ENCODE data around the gene PROZ.
A peak's percentile ranks its signal among the peaks of the same experiment; 100 is the strongest.

Gene PROZ

GRCh38 chr13:113142876-113143275 lies 15.6 kb upstream of the PROZ start:
- no peak for DNase-seq

DNA sequence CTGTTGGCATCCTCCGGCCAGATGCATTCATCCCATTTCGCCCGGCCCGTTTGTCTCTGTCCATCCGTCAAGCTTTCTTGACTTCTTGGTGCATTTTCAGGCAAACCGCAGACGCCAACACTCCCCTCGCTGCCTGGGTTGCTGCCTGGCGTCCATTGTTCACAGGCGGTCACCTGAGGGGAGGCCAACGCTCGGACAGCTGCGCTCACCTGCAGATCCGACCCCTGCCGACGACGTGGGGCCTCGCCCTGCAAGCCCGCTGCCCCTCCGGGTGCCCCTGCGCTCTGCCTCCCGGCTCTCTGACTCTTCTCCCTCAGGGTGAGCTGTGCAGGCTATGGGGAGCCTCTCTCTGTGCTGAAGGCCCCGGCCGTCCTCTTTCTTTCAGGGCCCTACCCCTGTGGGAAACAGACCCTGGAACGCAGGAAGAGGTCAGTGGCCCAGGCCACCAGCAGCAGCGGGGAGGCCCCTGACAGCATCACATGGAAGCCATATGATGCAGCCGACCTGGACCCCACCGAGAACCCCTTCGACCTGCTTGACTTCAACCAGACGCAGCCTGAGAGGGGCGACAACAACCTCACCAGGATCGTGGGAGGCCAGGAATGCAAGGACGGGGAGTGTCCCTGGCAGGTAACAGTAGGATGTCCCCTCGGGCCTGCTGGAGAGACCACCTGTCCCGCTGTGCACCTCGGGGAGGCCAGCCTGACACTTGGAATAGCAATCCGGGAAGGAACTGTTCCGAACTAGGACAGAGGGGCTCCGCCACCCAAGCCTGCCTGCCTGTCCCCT lies 14.8 kb upstream of the PROZ start:
- no peak for DNase-seq

- no peak for DNase-seq
Observed at GRCh38 chr13:113144255-113144629, 14.2 kb upstream of the PROZ start.

GRCh38 chr13:113145496-113145895 lies 13.0 kb upstream of the PROZ start:
- no peak for DNase-seq

- no peak for DNase-seq
Observed at GRCh38 chr13:113145911-113146598, 12.4 kb upstream of the PROZ start.

DNA sequence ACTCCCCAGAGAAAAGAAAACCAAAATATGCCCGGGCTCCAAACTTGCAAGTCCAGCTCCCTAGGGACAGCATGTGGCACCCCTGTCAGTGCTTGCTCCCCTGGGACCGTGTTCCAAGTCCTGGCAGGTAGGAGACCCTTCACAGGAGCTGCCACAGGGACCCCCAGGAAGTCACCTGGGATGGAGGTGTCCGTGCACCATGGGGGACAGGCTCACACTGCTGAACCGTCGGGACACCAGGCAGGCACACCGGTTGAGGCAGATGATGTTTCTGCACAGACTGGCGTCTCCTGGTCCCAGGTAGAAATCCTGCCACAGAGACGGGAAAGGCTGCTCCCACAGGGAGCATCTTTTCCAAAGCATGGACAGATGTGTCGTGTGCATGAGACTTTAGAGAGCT lies 11.7 kb upstream of the PROZ start:
- DNase-seq = no peak

DNA sequence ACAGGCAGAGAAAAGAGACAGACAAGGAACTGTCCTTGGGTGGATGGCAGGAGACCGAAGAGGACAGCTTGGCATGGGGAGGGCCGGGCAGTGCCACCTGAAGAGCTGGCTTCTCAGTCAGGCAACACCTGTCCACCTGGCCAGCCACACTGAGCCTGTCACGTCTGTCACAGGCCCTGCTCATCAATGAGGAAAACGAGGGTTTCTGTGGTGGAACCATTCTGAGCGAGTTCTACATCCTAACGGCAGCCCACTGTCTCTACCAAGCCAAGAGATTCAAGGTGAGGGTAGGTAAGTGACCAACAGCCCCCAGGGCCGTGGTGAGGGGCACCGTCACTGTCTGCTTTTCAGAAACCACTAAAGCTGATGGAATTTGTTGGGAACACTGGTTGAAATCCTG lies 11.2 kb upstream of the PROZ start:
- DNase-seq = no peak

DNA sequence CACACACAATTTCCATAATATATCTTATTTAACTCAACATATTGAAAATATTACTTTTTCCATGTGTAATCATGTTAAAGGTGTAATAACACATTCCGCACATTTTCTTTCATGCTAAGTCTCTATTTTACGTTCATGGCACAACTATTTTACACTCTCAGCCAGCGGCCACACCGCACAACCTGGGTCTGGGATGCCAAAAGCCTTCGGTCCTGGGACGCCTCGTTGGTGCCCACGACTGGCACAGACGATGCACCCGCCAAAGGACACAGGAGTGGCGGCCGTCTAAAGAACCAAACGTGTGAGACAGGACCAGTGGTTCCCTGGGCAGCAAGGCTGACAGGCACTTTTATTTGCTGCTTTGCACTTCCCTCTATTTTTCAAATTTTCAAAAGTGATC lies 10.0 kb upstream of the PROZ start:
- no peak for DNase-seq

DNA sequence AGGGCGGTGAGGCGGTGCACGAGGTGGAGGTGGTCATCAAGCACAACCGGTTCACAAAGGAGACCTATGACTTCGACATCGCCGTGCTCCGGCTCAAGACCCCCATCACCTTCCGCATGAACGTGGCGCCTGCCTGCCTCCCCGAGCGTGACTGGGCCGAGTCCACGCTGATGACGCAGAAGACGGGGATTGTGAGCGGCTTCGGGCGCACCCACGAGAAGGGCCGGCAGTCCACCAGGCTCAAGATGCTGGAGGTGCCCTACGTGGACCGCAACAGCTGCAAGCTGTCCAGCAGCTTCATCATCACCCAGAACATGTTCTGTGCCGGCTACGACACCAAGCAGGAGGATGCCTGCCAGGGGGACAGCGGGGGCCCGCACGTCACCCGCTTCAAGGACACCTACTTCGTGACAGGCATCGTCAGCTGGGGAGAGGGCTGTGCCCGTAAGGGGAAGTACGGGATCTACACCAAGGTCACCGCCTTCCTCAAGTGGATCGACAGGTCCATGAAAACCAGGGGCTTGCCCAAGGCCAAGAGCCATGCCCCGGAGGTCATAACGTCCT lies 9.4 kb upstream of the PROZ start:
- DNase-seq = no peak

DNA sequence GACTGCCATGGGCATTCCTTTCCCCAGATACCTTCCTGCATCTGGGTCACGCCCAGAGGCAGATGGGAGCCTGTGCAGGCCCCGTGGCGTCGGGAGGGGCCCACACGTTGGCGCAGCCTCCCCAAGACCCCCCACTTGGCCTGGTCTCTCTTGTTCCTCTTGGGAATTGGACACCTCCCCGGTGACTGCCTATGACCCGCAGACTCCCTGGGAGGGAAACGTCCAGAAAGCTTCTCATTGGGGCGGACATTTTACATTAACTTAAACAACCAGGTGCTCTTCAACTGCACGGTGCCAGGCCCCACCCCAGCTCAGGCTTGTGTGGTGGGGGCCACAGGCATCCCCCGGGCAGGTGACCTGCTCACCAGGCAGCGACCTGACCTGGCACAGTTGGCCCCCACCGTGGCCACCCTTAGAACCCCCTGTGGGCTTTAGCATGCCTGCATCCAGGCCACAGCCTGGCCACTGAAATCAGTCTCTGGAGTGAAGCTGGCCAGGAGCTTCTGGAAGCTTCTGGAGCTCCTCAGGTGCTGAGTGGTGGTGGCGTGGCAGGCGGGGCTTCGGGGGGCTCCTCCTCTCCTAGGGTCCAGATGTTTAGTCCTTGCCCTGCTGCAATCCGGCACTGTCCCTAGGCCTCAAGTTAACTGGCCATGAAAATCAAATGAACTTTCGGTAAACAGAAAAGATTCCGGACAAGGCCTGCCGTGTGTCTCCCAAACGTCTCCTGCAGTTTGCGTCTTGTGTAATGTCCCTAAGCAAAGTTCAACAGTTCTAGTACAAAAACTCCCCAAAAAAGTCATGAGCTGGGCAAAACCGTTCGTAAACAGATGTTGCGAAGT lies 8.5 kb upstream of the PROZ start:
- no peak for DNase-seq

- no peak for DNase-seq
Observed at GRCh38 chr13:113150550-113151365, 7.7 kb upstream of the PROZ start.

GRCh38 chr13:113151745-113152690 lies 6.4 kb upstream of the PROZ start:
- no peak for DNase-seq

DNA sequence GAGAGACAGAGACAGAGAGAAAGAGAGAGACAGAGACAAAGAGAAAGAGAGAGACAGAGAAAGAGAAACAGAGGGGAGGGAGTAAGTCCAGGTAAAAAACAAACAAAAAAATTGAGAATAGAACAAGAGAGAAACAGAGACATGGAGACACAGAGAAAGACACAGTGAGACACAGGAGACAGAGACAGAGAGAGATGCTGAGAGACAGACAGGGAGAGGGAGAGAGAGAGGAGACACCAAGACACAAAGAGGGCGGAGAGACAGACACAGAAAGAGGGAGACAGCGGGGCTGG lies 5.8 kb upstream of the PROZ start:
- no peak for DNase-seq

- DNase-seq = no peak
Observed at GRCh38 chr13:113152984-113153809, 5.3 kb upstream of the PROZ start.

- peak; percentile 83 for DNase-seq
Observed at GRCh38 chr13:113153810-113154748, 4.4 kb upstream of the PROZ start.

DNA sequence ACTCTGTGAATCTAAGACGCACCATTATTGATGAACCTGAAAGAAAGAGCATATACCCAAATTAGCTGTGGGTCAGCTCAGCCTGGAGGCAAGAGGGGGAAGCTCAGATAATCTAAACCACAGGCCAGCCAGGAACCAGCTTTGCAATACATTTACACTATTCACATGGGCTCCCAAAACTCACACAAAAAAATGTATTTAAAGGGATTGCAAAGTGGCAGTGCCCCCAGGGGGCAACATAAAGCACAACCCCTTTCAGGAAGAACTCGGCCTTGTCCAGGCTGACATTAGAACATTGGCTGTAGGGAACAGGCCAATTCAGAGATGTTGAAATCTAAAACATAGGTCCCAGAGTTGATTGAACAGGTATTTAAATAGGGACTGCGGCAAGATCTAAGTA lies 3.2 kb upstream of the PROZ start:
- no peak for DNase-seq

- no peak for DNase-seq
Observed at GRCh38 chr13:113155982-113156655, 2.3 kb upstream of the PROZ start.

- DNase-seq = no peak
Observed at GRCh38 chr13:113157206-113157928, 1.1 kb upstream of the PROZ start.

Data from activated gamma-delta T cell (primary cell).